Spleen (tissue), 11 donors: ENCODE data around the gene R3HCC1L. TPM values are rescaled to one million over a fixed set of nuclear protein-coding genes. Genes with fewer than 3 reads are reported as not detected.

Experiments used
- DNase-seq: peaks from one replicate; pipeline ENCODE4 v3.0.0-alpha.2; 2020
- H3K27ac ChIP-seq, 8 donors: fragments of 200-600 bp; sonication (generic) in 7 of 8; 1 replicate in 4 of 8; 2 replicates in 4 of 8; pipeline versions ENCODE4 v1.5.0 to v1.8.0; 2016 to 2021; ENCODE audit warnings: inconsistent platforms in 4 of 8, mild to moderate bottlenecking in 4 of 8, moderate library complexity in 1 of 8
- H3K27me3 ChIP-seq, 7 donors: fragments of 200-600 bp; sonication (generic) in 6 of 7; replicated peaks in 1 of 7; 1 replicate in 4 of 7; 2 replicates in 3 of 7; pipeline versions ENCODE4 v1.5.0 to v1.8.0; 2016 to 2021; ENCODE audit warnings: inconsistent platforms in 3 of 7, mild to moderate bottlenecking in 1 of 7
- H3K36me3 ChIP-seq, 6 donors: fragments of 200-600 bp; sonication (generic) in 5 of 6; 1 replicate in 4 of 6; 2 replicates in 2 of 6; pipeline versions ENCODE4 v1.5.0 to v1.8.0; 2016 to 2021; ENCODE audit warnings: inconsistent platforms in 2 of 6
- H3K4me1 ChIP-seq, 6 donors: fragments of 200-600 bp; sonication (generic) in 5 of 6; 1 replicate in 3 of 6; 2 replicates in 3 of 6; pipeline versions ENCODE4 v1.5.0 to v1.8.0; 2016 to 2021; ENCODE audit warnings: inconsistent platforms in 3 of 6
- H3K4me3 ChIP-seq, 8 donors: fragments of 200-600 bp; sonication (generic) in 7 of 8; 1 replicate in 4 of 8; 2 replicates in 4 of 8; pipeline versions ENCODE4 v1.5.0 to v1.8.0; 2016 to 2021; ENCODE audit warnings: inconsistent platforms in 4 of 8, mild to moderate bottlenecking in 4 of 8, moderate library complexity in 2 of 8
- H3K9me3 ChIP-seq, 8 donors: fragments of 200-600 bp; sonication (generic) in 7 of 8; 1 replicate in 4 of 8; 2 replicates in 4 of 8; pipeline versions ENCODE4 v1.5.0 to v1.8.0; 2016 to 2021; ENCODE audit warnings: inconsistent platforms in 4 of 8
- POLR2A ChIP-seq, 3 donors: fragments of 450-650 bp; IDR thresholded peaks; one replicate each; pipeline ENCODE4 v1.5.1; 2017; ENCODE audit warnings: antibody characterized with exemption in 3 of 3, mild to moderate bottlenecking in 1 of 3
- POLR2AphosphoS5 ChIP-seq, 3 donors: sonication (generic); formaldehyde crosslinking; IDR thresholded peaks; one replicate each; pipeline ENCODE4 v1.5.1; 2017; ENCODE audit warnings: antibody characterized with exemption in 3 of 3
- WGBS, 5 donors: extraction: QIAGEN DNeasy Blood & Tissue Kit in 3 of 5; methylation state at CpG; one replicate each; pipeline versions ENCODE4 v1.1.5 to v1.1.7; 2013 to 2018; 5-methylcytosine and 5-hydroxymethylcytosine counted together
- intact Hi-C: fragments of 100-400 bp; cut with DNase I; formaldehyde crosslinking; loops from one replicate; pipeline ENCODE4 v1.15.0; 2023; ENCODE audit warnings: low total_unique reads
- polyA plus RNA-seq, 3 donors: library from polyadenylated mRNA; stranded (reverse); fragments of 200-250 nt; gene quantifications; one replicate each; pipeline ENCODE4 v1.2.1, GENCODE V29; 2013
- total RNA-seq, 7 donors: library from RNA; depleted of rRNA in 3 of 7; stranded (reverse); fragments of >200 nt in 3 of 7; fragmentation: NEBNext Ultra II Directional in 4 of 7; extraction: Animal tissue kit (Norgen Biotek cat#: 25700) in 4 of 7; gene quantifications; one replicate each; pipeline versions ENCODE4 v1.1.0 to v1.2.1, GENCODE V29; 2016 to 2021
- TF ChIP-seq, protein P1 (sequence below), 11 experiments: fragments of 200-600 bp in 7 of 11; fragments of 450-650 bp in 4 of 11; sonication (generic) in 4 of 11; IDR thresholded peaks in 8 of 11; conservative IDR thresholded peaks in 3 of 11; 1 replicate in 7 of 11; 2 replicates in 4 of 11; pipeline versions ENCODE4 v1.4.0 to v1.8.0; 2016 to 2021; ENCODE audit warnings: antibody characterized with exemption in 11 of 11, inconsistent platforms in 4 of 11, mild to moderate bottlenecking in 1 of 11
- donor health status: healthy with polysubstance abuse.
- donor health status: DM: no; HTN: no; CAD: no; lungs with moderate emphysema.
- donor health status: DM: no; HTN: no; CAD: no.
- donor health status: Bipolar disorder and iron deficiency.
- donor health status: healthy.
- donor health status: DM: no; HTN: no; CAD: no.
- donor health status: DM: yes; HTN: yes; CAD: no.

R3HCC1L gene
- total and polyA plus RNA-seq, 10 donors, result 9.0 to 21.2 (median 18.5) TPM

DNA sequence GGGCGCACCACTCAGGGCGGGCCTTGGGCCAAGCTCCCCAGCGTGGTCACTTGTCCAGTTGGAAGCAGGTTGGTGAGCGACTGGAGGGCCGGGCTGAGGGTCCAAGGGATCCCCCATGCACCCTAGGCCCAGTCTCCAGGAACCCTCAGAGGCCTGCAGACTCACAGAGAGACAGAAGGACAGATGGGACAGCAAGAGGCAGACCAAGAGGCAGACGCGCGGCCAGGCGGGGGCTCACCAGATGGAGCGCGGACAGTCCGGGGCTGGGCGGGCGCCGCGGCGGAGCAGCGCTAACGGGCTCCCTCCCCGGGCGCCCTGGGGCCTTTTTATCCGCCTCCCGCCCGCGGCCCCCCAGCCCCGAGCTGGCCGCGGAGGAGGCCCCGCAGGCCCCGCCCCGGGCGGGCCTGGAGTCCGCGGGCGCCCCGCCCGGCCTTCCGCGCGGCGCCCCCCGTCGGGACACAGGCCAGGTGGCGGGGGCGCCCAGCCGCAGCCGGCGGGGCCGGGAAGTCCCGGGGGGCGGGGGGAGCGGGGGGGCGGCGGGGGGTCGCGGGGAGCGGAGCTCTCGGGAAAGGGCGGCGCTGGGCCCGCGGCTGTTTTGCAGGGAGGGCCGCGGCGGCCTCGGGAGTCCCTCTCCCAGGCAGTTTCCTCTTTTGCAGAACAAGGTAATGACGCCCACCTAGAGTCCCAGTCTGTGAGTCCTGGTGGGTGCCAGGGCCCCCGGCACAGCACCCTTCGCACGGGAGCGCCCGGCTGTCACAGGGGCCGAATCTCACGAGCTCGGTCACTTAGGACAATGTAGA, 133.6 kb downstream of the R3HCC1L start, which contains the start of gene LOXL4:
LOXL4 (minus strand) TSS at position 301 of the 800 bp plus-strand sequence. CDS start 5,175 bp downstream, outside the sequence.
- intact Hi-C loops, result no loop called here
- no peaks in the 10 kb centered on the region for H3K36me3 ChIP-seq
- no peak for DNase-seq
- TF ChIP-seq, protein P1, sequence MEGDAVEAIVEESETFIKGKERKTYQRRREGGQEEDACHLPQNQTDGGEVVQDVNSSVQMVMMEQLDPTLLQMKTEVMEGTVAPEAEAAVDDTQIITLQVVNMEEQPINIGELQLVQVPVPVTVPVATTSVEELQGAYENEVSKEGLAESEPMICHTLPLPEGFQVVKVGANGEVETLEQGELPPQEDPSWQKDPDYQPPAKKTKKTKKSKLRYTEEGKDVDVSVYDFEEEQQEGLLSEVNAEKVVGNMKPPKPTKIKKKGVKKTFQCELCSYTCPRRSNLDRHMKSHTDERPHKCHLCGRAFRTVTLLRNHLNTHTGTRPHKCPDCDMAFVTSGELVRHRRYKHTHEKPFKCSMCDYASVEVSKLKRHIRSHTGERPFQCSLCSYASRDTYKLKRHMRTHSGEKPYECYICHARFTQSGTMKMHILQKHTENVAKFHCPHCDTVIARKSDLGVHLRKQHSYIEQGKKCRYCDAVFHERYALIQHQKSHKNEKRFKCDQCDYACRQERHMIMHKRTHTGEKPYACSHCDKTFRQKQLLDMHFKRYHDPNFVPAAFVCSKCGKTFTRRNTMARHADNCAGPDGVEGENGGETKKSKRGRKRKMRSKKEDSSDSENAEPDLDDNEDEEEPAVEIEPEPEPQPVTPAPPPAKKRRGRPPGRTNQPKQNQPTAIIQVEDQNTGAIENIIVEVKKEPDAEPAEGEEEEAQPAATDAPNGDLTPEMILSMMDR (IDR thresholded peaks at IDR 0.05 in 8 of 11, conservative IDR thresholded peaks at IDR 0.05 in 3 of 11), result no peak
- no peak for TF ChIP-seq POLR2A (IDR thresholded peaks at IDR 0.05)
- no peak for TF ChIP-seq POLR2AphosphoS5 (IDR thresholded peaks at IDR 0.05)
- no peaks in the 10 kb centered on the region for H3K9me3 ChIP-seq
- H3K4me1 ChIP-seq, result peaks cover 0 to 34% (median 12%) of the 10 kb centered on the region in 6 donors
- H3K27me3 ChIP-seq, result peaks cover 0 to 44% (median 7%) of the 10 kb centered on the region in 7 donors
- H3K27ac ChIP-seq, result peak within 1 kb of the TSS in 7 of 8 donors; percentile 51 to 67 (median 57)
- H3K4me3 ChIP-seq, result peak within 1 kb of the TSS in 7 of 8 donors; percentile 10 to 69 (median 38)
- WGBS, 5 donors, result 4 to 34% (median 9%) methylated on average over 10 to 75 of the region's 75 CpGs

DNA sequence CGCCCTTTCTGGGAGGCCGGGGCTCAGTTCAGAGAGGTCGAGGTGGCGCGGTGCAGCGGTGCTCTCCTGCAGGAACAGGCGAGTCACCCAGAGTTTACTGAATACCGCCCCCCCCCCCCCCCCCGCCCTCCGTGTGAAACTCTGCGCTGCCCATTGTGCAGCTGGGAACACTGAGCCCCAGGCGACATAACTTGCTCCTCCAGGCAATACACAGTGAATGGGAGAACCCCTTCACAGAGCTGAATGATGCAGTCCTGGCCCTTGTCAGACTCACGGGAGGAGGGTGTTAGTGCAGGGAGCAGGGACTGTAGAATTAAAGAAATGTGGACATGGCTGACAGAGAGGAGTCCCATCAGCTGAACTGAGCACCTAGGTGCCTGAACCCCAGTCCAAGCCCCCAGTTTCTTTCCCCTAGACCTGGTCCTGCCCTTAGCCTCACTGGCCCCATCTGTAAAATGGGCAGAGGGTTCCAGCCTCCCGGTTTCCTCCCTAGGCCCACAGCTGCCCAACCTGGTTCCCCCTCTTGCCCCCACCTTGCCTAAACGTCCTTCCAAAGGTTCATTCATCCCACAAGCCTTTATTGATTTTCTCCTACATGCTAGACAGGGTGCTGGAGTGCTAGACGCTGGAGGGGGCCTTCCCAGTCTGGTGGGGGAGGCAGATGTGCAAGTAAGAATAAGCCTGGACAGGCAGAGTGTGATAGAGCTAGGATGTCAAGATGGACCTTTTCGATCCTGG, 134.4 kb downstream of the R3HCC1L start:
- peak overlapping the region in 6 of 8 donors; percentile 25 to 69 (median 38) for H3K4me3 ChIP-seq

DNA sequence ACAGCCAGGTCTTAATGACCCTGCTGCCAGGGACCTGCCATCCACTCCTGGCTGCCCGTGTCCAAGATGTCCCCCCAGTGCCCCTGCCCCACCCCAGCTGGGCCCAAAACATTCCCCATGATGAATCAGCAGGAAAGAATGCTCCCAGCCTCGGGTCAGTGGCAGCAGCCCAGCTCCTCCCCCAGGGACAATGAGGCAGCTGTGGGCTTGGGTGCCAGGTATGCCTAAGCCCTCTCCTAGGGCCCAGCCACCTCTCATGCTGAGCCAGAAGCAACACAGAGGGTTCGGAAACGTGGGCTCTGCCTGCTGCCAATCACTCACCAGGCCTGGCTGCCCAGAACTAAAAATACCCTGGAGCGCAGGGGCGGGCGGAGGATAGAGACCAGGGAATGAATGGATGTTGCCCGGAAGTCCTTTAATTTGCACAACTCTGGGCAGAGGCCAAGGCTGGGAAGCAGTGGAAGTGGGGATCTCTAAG, 135.0 kb downstream of the R3HCC1L start:
- Histone ChIP-seq H3K4me1 (peaks cover 0 to 34% (median 12%) of the 10 kb centered on the region in 6 donors), H3K9me3 (no peaks in the 10 kb centered on the region), H3K36me3 (no peaks in the 10 kb centered on the region), H3K4me3 (no peak overlapping the region), H3K27ac (peak overlapping the region in 7 of 8 donors; percentile 38 to 67 (median 51)), H3K27me3 (peaks cover 0 to 44% (median 7%) of the 10 kb centered on the region in 7 donors)
- WGBS, 5 donors, result 33 to 58% (median 53%) methylated on average over 7 to 8 of the region's 8 CpGs
- TF ChIP-seq POLR2AphosphoS5 (IDR thresholded peaks at IDR 0.05), result peak; percentile 24 to 53 (median 35)
- TF ChIP-seq POLR2A (IDR thresholded peaks at IDR 0.05), result no peak
- TF ChIP-seq, protein P1 (IDR thresholded peaks at IDR 0.05 in 8 of 11, conservative IDR thresholded peaks at IDR 0.05 in 3 of 11), result no peak
- intact Hi-C loops, result no loop called here
- no peak for DNase-seq

More for the DNA sequence above, 134.4 kb downstream of the R3HCC1L start:
- peak overlapping the region in 7 of 8 donors; percentile 29 to 67 (median 51) for H3K27ac ChIP-seq
- H3K36me3 ChIP-seq, result no peaks in the 10 kb centered on the region
- intact Hi-C loops, result no loop called here
- DNase-seq, result no peak
- 20 to 48% (median 25%) methylated on average over 5 to 17 of the region's 17 CpGs for WGBS, 5 donors
- peaks cover 0 to 44% (median 7%) of the 10 kb centered on the region in 7 donors for H3K27me3 ChIP-seq
- TF ChIP-seq, protein P1 (IDR thresholded peaks at IDR 0.05 in 8 of 11, conservative IDR thresholded peaks at IDR 0.05 in 3 of 11), result no peak
- no peak for TF ChIP-seq POLR2A (IDR thresholded peaks at IDR 0.05)
- H3K9me3 ChIP-seq, result no peaks in the 10 kb centered on the region
- peaks cover 0 to 34% (median 12%) of the 10 kb centered on the region in 6 donors for H3K4me1 ChIP-seq
